H1 (cell line): ENCODE data around the gene UCN. TPM values are rescaled to one million over a fixed set of nuclear protein-coding genes. Genes with fewer than 3 reads are reported as not detected.

Experiments
- CTCF ChIP-seq, 3 experiments: IDR thresholded peaks; 1 replicate in 2 of 3; 2 replicates in 1 of 3; pipeline versions ENCODE4 v1.5.1 to v1.6.1; 2011; ENCODE audit warnings: low read length in 3 of 3, mild to moderate bottlenecking in 3 of 3, inconsistent platforms in 2 of 3, low read depth in 1 of 3, moderate library complexity in 1 of 3; ENCODE audit not compliant: insufficient read depth in 1 of 3; ENCODE audit errors: control extremely low read depth in 1 of 3
- polyA plus RNA-seq, 7 experiments: library from polyadenylated mRNA; depleted of rRNA in 3 of 7; stranded (reverse) in 5 of 7; unstranded in 2 of 7; fragments of >200 nt in 5 of 7; fragments of 200-250 nt in 2 of 7; gene quantifications; 1 replicate in 5 of 7; 2 replicates in 1 of 7; 4 replicates in 1 of 7; pipeline versions ENCODE4 v1.2.1 to v1.2.3, GENCODE V29; 2011 to 2013; ENCODE audit warnings: missing spikeins in 2 of 7, mixed read lengths in 2 of 7
- total RNA-seq: library from RNA; stranded (reverse); fragmentation: NEBNext Ultra II Directional; extraction: Animal tissue kit (Norgen Biotek cat#: 25700); gene quantifications from 2 replicates; pipeline ENCODE4 v1.2.1, GENCODE V29; 2021

The UCN gene
- total and polyA plus RNA-seq, 2 of the 8 experiments (the other 6 are each of a cell fraction or from before 2014, with no cell fraction given) = 0.35 TPM; not detected in 1

- no peak for TF ChIP-seq CTCF (IDR thresholded peaks at IDR 0.05; ENCODE audit: control extremely low read depth in 1 of 3, insufficient read depth in 1 of 3, low read depth in 1 of 3, low read length in 3 of 3)
These were observed 6.9 kb upstream of the UCN start (continued) for GRCh38 chr2:27315122-27315521.
